K562 (cell line): Measurements from ENCODE around the gene ZNF143. TPM values are rescaled to one million over a fixed set of nuclear protein-coding genes. Genes with fewer than 3 reads are reported as not detected.
A peak's percentile ranks its signal among the peaks of the same experiment; 100 is the strongest.

Experiments used
- ARID2 ChIP-seq: fragments of 450-650 bp; IDR thresholded peaks from 2 replicates; pipeline ENCODE4 v1.6.1; 2017; ENCODE audit warnings: antibody characterized with exemption, mild to moderate bottlenecking
- CBFA2T2 ChIP-seq: fragments of 450-650 bp; conservative IDR thresholded peaks from 2 replicates; pipeline ENCODE4 v1.6.1; 2017; ENCODE audit warnings: mild to moderate bottlenecking
- DPF2 ChIP-seq: fragments of 450-650 bp; IDR thresholded peaks from 2 replicates; pipeline ENCODE4 v1.6.1; 2016
- EGR1 ChIP-seq: fragments of 450-650 bp; conservative IDR thresholded peaks from 2 replicates; pipeline ENCODE4 v1.6.1; 2017; ENCODE audit warnings: mild to moderate bottlenecking
- EP300 ChIP-seq: IDR thresholded peaks from 2 replicates; pipeline ENCODE4 v1.6.1; 2012; ENCODE audit warnings: low read length, improper control_type of control experiment
- ETV5 ChIP-seq: sonication (generic); formaldehyde crosslinking; IDR thresholded peaks from 2 replicates; pipeline ENCODE4 v1.4.0; 2020; ENCODE audit warnings: low read depth, mild to moderate bottlenecking, missing genetic modification reagents
- HNRNPL ChIP-seq: fragments of 200-400 bp; formaldehyde crosslinking; IDR thresholded peaks from 2 replicates; pipeline ENCODE4 v1.6.1; 2017; ENCODE audit warnings: low read depth, mild to moderate bottlenecking, low read length
- IRF2 ChIP-seq: sonication (generic); formaldehyde crosslinking; IDR thresholded peaks from 2 replicates; pipeline ENCODE4 v1.8.1; 2022; ENCODE audit warnings: mild to moderate bottlenecking, missing genetic modification reagents
- NR4A1 ChIP-seq, 2 experiments: fragments of 250-450 bp in 1 of 2; fragments of 450-650 bp in 1 of 2; sonication (Bioruptor Pico) in 1 of 2; IDR thresholded peaks; 2 replicates each; pipeline versions ENCODE4 v1.4.0 to v1.6.1; 2016 to 2020; ENCODE audit warnings: mild to moderate bottlenecking in 2 of 2, missing compliant biosample characterization in 1 of 2, missing genetic modification characterization in 1 of 2, moderate library complexity in 1 of 2
- PRMT5 ChIP-seq: sonication (generic); formaldehyde crosslinking; IDR thresholded peaks from 2 replicates; pipeline ENCODE4 v1.5.0; 2020; ENCODE audit warnings: missing genetic modification reagents
- SIRT6 ChIP-seq: IDR thresholded peaks from one replicate; pipeline ENCODE4 v1.6.1; 2012; ENCODE audit warnings: low read depth, mild to moderate bottlenecking, control low read depth, inconsistent platforms, low read length, moderate library complexity
- SRSF7 ChIP-seq: fragments of 200-400 bp; formaldehyde crosslinking; optimal IDR thresholded peaks from 2 replicates; pipeline ENCODE3; 2017; ENCODE audit warnings: mild to moderate bottlenecking, low read depth, low read length
- TARDBP ChIP-seq: fragments of 450-650 bp; IDR thresholded peaks from 2 replicates; pipeline ENCODE4 v1.6.1; 2016
- ZNF133 ChIP-seq: fragments of 250-450 bp; sonication (Bioruptor Pico); IDR thresholded peaks from 2 replicates; pipeline ENCODE4 v1.4.0; 2020; ENCODE audit warnings: mild to moderate bottlenecking
- ZNF778 ChIP-seq: fragments of 450-650 bp; formaldehyde crosslinking; IDR thresholded peaks from 2 replicates; pipeline ENCODE4 v1.4.0; 2020; ENCODE audit warnings: mild to moderate bottlenecking, moderate library complexity
- polyA plus RNA-seq, 8 experiments: library from polyadenylated mRNA; depleted of rRNA in 4 of 8; stranded (reverse) in 5 of 8; unstranded in 3 of 8; fragments of >200 nt; fragmentation: Nextera tagmentation in 2 of 8; fragmentation: Illumina TruSeq in 1 of 8; extraction: Ambion mirVana in 2 of 8; extraction: Trizol in 1 of 8; gene quantifications; 2 replicates each; pipeline versions ENCODE4 v1.2.1 to v1.2.3, GENCODE V29; 2011 to 2014; ENCODE audit warnings: inconsistent platforms in 1 of 8, missing spikeins in 1 of 8
- total RNA-seq, 7 experiments: library from RNA; depleted of rRNA in 6 of 7; stranded (reverse); fragments of >200 nt in 6 of 7; fragmentation: Illumina TruSeq in 2 of 7; extraction: Trizol in 2 of 7; gene quantifications; 2 replicates each; pipeline versions ENCODE4 v1.2.1 to v1.2.3, GENCODE V29; 2011 to 2021; ENCODE audit warnings: low replicate concordance in 1 of 7
- TF ChIP-seq, protein P1 (sequence below): fragments of 200-600 bp; sonication (generic); IDR thresholded peaks from one replicate; pipeline ENCODE4 v1.6.1; 2012; ENCODE audit warnings: mild to moderate bottlenecking, low read depth, low read length, inconsistent platforms
- TF ChIP-seq, protein P2 (sequence below): fragments of 250-450 bp; sonication (Bioruptor Pico); IDR thresholded peaks from 2 replicates; pipeline ENCODE4 v1.4.0; 2020; ENCODE audit warnings: mild to moderate bottlenecking

ZNF143 gene
- total and polyA plus RNA-seq, 9 of the 15 experiments (the other 6 are each of a cell fraction or from before 2014, with no cell fraction given) = 18.4 to 58.5 (median 27.1) TPM

DNA sequence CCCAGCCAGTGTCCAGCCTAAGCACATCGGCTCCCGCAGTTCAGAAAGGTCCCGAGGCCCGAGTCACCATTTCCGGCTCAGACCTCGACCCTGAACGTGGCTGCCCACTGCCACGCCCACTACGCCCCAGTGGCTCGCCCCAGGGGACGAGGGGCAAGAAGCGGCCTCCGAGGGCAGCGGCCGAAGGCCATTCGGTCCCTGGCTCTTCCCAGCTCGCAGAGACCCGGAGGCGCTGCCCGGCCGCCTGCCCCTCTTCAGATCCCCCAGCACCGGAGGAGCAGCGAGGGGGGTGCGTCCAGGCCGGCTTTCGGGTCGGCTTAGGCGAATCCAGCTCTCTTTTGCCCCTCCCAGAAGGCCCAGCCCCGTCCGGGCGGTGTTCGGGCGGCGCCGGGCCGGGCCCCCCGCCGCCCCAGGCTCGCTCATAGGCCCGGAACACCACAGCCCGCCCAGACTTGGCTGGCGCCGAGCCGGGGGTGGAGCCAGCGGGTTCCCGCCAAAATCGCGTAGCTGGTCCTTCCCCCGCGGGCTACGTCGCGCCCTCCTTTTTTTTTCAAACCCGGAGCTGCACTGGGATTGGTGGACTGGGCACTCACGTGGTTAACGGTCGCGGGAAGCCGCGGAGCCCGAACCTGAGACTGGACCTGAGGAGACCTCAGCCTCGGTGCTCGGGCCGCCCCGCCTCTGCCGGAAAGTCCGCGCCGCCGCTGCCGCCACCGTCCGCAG lies 112.4 kb downstream of the ZNF143 start, which contains the start of gene WEE1 (continued):
- TF ChIP-seq, protein P1, sequence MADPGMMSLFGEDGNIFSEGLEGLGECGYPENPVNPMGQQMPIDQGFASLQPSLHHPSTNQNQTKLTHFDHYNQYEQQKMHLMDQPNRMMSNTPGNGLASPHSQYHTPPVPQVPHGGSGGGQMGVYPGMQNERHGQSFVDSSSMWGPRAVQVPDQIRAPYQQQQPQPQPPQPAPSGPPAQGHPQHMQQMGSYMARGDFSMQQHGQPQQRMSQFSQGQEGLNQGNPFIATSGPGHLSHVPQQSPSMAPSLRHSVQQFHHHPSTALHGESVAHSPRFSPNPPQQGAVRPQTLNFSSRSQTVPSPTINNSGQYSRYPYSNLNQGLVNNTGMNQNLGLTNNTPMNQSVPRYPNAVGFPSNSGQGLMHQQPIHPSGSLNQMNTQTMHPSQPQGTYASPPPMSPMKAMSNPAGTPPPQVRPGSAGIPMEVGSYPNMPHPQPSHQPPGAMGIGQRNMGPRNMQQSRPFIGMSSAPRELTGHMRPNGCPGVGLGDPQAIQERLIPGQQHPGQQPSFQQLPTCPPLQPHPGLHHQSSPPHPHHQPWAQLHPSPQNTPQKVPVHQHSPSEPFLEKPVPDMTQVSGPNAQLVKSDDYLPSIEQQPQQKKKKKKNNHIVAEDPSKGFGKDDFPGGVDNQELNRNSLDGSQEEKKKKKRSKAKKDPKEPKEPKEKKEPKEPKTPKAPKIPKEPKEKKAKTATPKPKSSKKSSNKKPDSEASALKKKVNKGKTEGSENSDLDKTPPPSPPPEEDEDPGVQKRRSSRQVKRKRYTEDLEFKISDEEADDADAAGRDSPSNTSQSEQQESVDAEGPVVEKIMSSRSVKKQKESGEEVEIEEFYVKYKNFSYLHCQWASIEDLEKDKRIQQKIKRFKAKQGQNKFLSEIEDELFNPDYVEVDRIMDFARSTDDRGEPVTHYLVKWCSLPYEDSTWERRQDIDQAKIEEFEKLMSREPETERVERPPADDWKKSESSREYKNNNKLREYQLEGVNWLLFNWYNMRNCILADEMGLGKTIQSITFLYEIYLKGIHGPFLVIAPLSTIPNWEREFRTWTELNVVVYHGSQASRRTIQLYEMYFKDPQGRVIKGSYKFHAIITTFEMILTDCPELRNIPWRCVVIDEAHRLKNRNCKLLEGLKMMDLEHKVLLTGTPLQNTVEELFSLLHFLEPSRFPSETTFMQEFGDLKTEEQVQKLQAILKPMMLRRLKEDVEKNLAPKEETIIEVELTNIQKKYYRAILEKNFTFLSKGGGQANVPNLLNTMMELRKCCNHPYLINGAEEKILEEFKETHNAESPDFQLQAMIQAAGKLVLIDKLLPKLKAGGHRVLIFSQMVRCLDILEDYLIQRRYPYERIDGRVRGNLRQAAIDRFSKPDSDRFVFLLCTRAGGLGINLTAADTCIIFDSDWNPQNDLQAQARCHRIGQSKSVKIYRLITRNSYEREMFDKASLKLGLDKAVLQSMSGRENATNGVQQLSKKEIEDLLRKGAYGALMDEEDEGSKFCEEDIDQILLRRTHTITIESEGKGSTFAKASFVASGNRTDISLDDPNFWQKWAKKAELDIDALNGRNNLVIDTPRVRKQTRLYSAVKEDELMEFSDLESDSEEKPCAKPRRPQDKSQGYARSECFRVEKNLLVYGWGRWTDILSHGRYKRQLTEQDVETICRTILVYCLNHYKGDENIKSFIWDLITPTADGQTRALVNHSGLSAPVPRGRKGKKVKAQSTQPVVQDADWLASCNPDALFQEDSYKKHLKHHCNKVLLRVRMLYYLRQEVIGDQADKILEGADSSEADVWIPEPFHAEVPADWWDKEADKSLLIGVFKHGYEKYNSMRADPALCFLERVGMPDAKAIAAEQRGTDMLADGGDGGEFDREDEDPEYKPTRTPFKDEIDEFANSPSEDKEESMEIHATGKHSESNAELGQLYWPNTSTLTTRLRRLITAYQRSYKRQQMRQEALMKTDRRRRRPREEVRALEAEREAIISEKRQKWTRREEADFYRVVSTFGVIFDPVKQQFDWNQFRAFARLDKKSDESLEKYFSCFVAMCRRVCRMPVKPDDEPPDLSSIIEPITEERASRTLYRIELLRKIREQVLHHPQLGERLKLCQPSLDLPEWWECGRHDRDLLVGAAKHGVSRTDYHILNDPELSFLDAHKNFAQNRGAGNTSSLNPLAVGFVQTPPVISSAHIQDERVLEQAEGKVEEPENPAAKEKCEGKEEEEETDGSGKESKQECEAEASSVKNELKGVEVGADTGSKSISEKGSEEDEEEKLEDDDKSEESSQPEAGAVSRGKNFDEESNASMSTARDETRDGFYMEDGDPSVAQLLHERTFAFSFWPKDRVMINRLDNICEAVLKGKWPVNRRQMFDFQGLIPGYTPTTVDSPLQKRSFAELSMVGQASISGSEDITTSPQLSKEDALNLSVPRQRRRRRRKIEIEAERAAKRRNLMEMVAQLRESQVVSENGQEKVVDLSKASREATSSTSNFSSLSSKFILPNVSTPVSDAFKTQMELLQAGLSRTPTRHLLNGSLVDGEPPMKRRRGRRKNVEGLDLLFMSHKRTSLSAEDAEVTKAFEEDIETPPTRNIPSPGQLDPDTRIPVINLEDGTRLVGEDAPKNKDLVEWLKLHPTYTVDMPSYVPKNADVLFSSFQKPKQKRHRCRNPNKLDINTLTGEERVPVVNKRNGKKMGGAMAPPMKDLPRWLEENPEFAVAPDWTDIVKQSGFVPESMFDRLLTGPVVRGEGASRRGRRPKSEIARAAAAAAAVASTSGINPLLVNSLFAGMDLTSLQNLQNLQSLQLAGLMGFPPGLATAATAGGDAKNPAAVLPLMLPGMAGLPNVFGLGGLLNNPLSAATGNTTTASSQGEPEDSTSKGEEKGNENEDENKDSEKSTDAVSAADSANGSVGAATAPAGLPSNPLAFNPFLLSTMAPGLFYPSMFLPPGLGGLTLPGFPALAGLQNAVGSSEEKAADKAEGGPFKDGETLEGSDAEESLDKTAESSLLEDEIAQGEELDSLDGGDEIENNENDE = no peak
- no peak; the same call in 1 of the 2 replicates for TF ChIP-seq DPF2
- peak; percentile 43; the same call in 1 of the 2 replicates for TF ChIP-seq EP300
- TF ChIP-seq ARID2 = no peak
- TF ChIP-seq HNRNPL = peak; percentile 29; the same call in 1 of the 2 replicates
- no peak for TF ChIP-seq TARDBP
- TF ChIP-seq CBFA2T2 = peak; percentile 31; the same call in 1 of the 2 replicates
- TF ChIP-seq, protein P2, sequence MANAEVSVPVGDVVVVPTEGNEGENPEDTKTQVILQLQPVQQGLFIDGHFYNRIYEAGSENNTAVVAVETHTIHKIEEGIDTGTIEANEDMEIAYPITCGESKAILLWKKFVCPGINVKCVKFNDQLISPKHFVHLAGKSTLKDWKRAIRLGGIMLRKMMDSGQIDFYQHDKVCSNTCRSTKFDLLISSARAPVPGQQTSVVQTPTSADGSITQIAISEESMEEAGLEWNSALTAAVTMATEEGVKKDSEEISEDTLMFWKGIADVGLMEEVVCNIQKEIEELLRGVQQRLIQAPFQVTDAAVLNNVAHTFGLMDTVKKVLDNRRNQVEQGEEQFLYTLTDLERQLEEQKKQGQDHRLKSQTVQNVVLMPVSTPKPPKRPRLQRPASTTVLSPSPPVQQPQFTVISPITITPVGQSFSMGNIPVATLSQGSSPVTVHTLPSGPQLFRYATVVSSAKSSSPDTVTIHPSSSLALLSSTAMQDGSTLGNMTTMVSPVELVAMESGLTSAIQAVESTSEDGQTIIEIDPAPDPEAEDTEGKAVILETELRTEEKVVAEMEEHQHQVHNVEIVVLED (CRISPR knock-in tag) = no peak
- TF ChIP-seq EGR1 = peak; percentile 40
- TF ChIP-seq SRSF7 = no peak
- TF ChIP-seq IRF2 (CRISPR knock-in tag) = no peak
- no peak for TF ChIP-seq SIRT6
- TF ChIP-seq ZNF133 (CRISPR knock-in tag) = no peak
- TF ChIP-seq PRMT5 = no peak
- TF ChIP-seq ETV5 (CRISPR knock-in tag) = peak; percentile 80; the same call in 1 of the 2 replicates
- no peak for TF ChIP-seq NR4A1 (CRISPR knock-in tag; IDR thresholded peaks at IDR 0.05)
- no peak for TF ChIP-seq NR4A1 (tag; IDR thresholded peaks at IDR 0.05)
- TF ChIP-seq ZNF778 = no peak
